HG03045 (cell line): ENCODE measurements around the gene AGRN.

Experiments
- ATAC-seq: cut with Tn5 transposase; IDR thresholded peaks from one replicate; pipeline ENCODE4 v1.9.1; 2021; ENCODE audit warnings: mild to moderate bottlenecking, moderate library complexity; ENCODE audit not compliant: unreplicated experiment

Gene AGRN

DNA sequence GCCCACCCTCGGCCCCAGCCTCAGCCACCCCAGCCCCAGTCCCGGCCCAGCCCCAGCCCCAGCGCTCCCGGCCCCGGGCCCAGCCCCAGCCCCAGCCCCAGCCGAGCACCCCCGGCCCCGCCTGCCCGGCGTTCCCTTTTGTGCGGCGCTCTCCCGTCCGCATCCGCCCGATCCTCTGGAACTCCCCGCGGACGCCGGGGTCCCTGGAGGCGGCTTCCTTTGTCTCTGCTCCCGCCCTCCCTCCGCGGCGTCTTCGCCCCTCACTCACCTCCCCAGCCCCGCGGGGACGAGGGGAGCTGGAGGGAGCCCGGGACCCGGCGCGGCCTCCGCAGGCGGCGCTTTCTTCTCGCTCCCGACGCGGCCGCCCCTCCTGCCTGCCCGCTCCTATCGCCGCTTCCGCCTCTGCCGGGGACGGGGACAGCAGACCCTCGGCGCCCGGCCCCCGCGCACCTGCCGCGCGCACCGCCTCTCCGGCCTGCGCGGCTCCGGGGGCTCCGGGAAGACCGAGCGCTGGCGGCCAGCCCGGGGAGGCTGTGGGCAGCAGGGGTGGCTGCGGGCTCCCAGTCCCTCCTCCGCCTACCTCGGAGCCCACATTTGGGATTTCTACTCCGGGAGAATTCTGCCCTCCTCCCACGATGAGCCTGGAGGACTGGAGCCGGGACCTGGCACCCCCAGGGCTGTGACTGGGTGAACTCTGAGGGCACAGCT lies 14.0 kb downstream of the AGRN start:
- no peak for ATAC-seq

DNA sequence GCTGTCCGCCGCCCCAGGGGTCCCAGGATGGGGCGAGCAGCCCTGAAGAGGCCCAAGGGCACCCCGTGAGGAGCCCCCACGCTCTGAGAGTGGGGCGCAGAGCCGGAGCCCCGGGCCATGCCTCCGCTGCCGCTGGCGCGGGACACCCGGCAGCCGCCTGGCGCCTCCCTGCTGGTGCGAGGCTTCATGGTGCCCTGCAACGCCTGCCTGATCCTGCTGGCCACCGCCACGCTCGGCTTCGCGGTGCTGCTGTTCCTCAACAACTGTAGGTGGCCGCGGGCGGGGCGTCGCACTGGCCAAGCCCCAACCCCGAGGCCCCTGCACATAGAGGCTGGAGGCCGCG lies 14.5 kb downstream of the AGRN start:
- no peak for ATAC-seq

DNA sequence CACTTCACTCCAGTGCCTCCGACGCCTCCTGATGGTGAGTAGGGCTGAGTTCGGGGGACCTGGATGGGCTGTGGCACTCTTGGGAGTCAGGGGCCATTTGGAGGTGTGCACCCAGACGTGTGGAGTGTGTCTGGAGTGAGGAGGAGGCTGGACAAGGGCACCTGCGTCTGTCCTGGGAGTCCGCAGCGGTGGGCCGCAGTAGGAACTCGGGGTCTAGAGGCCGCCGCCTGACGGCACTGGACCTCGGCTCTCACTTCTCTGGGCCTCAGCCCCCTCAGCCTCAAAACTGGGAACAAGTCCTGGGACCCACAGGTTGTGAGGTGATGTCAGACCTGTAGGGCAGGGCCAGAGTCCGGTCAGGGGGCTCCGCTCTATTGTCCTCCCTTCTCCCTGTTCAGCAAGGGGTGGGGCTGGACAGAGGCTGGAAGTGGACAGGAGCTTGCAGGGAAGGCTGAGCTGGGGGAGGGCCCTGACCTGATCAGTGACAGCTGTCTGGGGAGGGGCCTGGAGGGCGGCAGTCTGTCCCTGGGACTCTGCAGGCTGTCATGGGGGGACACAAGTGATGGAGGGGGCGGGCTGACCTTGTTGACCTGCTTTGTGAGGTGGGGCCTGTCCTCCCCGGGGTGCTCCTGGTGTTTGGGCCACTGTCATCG lies 15.5 kb downstream of the AGRN start:
- no peak for ATAC-seq

DNA sequence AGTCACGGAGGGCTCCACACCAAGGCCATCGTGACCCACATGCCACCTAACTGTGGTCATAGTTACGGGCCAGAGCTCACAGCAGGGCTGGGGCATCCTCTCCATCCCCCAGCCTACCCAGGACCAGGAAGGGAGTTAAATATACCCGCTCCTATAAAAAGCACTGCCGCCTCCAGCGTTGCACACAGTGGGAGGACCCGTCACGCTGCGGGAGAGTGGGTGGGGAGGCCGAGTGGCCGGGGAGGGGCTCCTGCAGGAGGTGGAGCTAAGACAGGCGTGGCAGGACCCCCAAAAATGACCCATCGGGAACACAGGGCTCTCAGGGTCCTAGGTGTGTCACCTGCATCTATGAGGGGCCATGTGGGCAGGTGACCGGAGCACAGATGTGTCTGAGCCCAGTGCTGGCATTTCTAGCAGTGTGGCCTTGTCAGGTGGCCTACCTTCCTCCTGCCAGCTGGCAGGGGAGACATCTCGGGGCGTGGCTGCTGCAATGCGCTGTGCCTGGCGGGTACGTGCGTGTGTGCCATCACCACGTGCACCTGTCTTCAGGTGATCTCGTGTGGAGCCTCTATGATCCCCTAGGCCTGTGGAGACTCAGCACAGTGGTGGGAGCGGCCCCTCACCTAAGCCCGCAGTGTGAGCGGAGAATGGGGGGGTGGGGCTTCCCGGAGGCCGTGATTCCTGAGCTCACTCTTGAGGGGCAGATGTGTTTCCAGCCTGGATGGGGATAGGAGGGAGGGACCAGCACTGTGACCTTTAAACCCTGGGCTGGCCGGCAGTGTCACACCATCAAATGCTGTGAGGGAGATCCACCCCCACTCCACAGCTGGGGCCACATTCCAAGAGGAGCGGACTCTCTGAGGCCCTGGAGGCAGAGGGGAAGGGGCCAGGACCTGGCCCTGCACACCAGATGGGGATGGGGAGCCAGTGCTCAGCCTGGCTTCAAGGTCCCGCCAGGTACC lies 17.7 kb downstream of the AGRN start:
- no peak for ATAC-seq

DNA sequence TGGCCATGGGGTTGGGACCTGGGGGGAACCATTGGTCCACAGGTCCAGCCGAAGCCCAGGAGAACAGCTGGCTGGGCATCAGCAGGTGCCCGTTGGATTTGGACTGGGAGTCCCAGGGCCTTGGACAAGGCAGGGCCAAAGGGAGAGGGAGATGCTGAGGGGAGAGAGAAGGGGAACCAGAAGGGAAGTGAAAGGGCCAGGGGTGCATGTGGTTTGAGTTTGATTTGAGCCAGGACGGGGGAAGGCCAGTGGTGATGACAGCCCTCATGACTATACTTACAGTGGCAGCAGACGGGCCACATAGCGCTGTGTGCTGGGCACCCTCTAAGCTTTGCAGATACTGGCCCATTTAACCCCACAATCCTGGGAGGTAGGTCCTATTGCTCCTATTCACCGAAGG lies 18.8 kb downstream of the AGRN start:
- no peak for ATAC-seq

DNA sequence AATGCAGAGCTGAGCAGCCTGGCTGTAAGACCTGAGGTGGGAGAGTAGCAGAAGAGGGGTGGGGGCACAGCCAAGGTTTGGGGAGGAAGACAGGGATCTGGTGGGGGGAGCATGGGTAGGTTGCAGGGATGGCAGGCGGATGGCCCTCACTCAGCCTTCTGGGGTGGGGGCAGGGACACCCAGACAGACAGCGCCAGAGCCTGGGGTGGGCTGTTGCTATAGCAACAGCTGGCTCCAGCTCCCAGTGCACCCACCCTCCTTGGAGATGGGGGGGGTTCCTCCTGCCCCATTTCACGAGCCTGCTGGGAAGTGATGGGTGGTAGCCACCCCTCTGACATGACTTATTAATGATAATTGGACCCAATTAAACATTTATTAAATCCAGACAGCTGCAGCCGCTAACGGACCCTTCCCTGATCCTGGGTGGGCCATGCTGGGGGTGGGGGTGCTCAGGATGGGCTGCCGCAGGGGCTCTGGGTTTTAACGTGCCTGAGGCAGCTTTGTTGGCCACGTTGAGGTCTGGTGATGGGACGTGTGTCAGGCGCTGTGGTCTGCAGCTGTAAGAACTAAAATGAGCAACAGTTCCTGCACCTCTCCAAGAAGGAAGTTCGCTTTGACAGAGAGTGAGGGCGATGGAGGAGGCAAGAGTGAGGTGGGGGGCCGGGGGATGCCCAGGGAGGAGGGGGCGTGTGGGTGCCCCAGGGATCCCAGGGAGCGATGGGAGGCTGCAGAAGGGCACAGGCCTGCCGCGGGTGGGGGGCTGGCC lies 19.4 kb downstream of the AGRN start:
- no peak for ATAC-seq

DNA sequence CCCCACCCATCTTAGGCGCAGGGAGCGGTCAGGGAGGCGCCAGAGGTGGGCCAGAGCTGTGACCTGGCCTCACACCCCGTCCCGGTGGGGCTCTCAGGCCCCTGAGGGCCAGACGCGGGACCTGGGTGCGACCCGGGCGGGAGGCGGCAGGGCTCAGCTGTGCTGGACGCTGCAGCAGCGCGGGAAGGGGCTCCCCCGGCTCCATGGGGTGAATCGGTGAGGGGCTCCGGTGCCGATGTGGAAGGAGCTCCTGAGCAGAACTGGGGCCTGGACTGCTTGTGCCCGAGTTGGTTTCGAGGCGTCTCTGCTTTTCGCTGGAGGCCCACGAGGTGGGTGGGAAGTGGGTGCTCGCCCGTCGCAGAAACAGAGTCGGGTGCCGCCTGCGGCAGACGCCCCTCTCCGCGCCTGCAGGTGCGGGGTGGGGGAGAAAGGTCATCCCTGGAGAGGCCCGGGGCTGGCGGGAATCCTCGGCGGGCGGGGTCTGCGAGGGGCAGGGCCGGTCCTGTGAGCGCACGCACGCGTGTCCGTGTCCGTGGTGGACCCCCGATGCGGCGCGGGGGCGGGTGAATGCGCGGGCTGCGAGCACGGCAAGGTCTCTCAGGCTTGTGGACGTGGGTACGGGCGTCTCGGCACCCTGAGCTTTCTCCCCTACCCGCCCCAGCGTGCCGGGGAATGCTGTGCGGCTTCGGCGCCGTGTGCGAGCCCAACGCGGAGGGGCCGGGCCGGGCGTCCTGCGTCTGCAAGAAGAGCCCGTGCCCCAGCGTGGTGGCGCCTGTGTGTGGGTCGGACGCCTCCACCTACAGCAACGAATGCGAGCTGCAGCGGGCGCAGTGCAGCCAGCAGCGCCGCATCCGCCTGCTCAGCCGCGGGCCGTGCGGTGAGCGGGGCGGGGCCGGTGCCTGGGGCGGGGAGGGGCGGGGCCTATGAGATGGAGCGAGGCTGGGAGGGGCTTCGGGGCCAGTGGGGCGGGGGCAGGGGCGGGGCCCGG lies 20.4 kb downstream of the AGRN start:
- ATAC-seq, result no peak

DNA sequence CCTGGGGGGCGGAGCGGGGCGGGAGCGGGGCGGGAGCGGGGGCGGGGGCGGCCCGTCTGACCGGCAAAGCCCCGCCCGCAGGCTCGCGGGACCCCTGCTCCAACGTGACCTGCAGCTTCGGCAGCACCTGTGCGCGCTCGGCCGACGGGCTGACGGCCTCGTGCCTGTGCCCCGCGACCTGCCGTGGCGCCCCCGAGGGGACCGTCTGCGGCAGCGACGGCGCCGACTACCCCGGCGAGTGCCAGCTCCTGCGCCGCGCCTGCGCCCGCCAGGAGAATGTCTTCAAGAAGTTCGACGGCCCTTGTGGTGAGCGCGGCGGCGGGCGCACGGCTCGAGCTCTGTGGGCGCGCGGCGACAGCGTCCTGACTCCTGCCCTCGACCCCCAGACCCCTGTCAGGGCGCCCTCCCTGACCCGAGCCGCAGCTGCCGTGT lies 21.2 kb downstream of the AGRN start:
- no peak for ATAC-seq

DNA sequence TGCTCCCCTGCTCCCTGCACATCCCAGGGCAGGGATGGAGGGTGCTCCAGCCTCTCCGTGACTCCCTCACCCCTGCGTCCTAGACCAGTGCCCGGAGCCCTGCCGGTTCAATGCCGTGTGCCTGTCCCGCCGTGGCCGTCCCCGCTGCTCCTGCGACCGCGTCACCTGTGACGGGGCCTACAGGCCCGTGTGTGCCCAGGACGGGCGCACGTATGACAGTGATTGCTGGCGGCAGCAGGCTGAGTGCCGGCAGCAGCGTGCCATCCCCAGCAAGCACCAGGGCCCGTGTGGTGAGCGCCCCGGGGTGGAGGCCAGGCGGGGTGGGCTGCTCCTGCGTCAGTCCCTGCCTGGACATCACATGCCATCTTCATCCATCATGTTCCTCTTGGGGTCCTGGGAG lies 22.0 kb downstream of the AGRN start:
- no peak for ATAC-seq

DNA sequence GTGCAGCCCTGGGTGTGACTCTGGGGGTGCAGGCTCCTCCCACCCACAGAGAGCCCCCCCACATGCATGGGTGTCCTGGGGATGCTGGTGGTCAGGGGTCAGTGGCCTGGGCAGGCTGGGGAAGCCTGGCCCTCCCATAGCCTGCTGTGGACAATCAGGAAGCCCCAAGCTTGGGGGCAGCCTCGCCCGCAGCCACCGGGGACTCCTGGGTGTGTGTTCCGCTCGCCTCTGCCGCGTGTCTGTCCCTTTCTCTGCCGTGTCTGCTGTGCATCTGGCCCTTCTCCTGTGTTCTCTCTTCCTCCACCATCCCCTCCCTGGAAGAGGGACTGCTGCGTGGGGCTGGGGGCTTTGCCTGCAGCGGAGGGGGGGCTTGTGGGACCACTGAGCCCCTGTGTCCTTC lies 22.9 kb downstream of the AGRN start:
- ATAC-seq, result no peak

DNA sequence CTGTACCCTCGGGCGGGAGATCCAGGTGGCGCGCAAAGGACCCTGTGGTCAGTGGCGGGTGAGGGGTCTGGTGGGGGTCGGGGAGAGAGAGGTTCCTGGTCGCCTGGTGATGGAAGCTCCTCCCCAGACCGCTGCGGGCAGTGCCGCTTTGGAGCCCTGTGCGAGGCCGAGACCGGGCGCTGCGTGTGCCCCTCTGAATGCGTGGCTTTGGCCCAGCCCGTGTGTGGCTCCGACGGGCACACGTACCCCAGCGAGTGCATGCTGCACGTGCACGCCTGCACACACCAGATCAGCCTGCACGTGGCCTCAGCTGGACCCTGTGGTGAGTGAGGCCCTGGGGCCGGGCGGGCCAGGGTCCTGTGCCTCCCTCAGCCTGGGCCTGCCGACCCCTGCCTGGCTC lies 23.5 kb downstream of the AGRN start:
- no peak for ATAC-seq

DNA sequence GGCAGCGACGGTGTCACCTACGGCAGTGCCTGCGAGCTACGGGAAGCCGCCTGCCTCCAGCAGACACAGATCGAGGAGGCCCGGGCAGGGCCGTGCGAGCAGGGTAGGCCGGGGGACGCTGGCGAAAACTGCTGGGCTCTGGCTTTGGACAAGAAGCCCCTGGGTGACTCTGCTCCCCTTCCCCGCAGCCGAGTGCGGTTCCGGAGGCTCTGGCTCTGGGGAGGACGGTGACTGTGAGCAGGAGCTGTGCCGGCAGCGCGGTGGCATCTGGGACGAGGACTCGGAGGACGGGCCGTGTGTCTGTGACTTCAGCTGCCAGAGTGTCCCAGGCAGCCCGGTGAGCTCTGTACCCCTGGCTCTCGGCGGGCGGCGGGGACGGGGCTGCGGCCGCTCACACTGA lies 24.0 kb downstream of the AGRN start:
- no peak for ATAC-seq

DNA sequence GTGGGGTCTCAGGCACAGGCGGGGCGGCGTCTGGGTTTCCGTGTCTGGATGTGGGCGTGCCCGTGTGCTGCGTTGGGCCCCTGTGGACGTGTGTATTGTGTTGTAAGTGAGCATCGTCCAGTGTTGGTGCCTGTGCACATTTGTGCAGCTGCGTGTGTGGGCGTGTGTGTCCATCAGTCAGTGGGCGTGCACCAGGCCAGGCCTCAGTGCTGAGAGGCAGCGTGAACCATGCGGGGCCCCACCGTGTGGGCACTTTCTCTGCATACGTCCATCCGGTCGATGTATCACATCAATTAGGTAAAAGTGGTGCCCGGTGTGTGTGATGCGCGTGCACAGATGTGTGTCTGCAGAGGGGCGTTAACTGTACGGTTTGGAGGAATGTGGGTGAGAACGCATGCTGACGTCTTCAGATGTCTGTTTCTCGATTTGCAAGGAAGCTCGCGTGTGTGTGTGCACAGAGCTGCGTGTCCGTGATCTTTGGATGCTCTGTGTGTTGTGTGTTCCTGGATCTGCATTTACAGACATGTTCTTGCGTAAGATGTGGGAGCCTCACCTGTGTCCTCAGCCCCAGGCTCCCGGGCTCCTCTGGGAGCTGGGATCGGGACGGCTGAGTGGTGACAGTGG lies 24.6 kb downstream of the AGRN start:
- no peak for ATAC-seq

DNA sequence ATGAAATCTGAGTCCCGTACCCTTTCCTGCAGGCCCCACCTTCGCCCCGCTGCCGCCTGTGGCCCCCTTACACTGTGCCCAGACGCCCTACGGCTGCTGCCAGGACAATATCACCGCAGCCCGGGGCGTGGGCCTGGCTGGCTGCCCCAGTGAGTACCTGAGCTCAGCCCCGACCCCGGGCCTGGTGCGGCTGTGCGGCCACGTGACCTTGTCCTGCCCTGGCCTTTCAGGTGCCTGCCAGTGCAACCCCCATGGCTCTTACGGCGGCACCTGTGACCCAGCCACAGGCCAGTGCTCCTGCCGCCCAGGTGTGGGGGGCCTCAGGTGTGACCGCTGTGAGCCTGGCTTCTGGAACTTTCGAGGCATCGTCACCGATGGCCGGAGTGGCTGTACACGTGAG lies 25.2 kb downstream of the AGRN start:
- ATAC-seq, result no peak

DNA sequence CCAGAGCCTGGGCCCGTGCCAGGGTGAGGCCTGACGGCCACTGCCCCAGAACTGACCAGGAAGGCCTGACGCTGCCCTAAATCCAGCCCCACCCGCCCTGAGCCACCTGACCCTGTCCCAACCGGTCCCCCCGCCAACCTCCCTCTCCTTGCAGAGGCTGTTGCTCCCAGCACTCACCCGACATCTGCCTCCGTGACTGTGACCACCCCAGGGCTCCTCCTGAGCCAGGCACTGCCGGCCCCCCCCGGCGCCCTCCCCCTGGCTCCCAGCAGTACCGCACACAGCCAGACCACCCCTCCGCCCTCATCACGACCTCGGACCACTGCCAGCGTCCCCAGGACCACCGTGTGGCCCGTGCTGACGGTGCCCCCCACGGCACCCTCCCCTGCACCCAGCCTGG lies 26.3 kb downstream of the AGRN start:
- no peak for ATAC-seq

DNA sequence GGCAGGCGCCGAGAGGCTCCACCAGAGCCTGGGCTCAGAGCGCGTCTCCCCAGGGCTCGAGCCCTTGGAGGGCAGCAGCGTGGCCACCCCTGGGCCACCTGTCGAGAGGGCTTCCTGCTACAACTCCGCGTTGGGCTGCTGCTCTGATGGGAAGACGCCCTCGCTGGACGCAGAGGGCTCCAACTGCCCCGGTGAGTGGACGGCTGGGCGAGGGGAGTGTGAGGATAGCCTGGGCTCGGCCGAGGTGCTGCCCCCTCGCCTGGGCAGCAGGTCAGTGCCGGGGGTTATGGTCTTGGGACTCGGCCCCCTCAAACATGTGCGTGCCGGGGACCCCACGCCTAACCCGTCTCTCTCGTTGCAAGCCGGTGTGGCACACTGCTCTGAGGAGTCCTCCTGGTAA lies 26.8 kb downstream of the AGRN start:
- ATAC-seq, result no peak

DNA sequence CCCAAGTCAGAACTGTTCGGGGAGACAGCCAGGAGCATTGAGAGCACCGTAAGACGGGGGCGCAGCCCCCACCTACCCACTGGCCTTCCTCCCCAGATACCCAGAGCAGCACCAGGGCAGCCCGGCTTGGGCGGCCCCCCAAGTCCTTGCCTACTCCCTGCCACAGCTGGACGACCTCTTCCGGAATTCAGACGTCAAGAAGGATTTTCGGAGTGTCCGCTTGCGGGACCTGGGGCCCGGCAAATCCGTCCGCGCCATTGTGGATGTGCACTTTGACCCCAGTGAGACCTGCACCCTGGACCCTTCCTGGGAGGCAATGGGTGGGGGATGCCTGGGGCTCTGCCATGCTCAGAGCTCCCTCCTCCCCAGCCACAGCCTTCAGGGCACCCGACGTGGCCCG lies 27.5 kb downstream of the AGRN start:
- no peak for ATAC-seq

DNA sequence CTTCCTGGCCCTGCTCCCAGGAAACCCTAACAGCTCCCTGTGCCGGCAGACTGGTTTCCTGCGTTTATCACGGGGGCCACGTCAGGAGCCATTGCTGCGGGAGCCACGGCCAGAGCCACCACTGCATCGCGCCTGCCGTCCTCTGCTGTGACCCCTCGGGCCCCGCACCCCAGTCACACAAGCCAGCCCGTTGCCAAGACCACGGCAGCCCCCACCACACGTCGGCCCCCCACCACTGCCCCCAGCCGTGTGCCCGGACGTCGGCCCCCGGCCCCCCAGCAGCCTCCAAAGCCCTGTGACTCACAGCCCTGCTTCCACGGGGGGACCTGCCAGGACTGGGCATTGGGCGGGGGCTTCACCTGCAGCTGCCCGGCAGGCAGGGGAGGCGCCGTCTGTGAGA lies 28.0 kb downstream of the AGRN start:
- no peak for ATAC-seq

DNA sequence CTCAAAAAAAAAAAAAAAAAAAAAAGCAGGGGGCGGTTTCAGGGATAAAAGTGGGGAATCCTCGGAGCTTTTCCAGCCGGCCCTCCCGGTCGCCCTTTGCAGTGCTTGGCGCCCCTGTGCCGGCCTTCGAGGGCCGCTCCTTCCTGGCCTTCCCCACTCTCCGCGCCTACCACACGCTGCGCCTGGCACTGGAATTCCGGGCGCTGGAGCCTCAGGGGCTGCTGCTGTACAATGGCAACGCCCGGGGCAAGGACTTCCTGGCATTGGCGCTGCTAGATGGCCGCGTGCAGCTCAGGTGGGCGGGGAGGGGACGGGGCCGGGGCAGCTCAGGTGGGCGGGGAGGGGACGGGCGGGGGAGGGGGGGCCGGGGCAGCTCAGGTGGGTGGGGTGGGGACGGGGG lies 28.8 kb downstream of the AGRN start:
- ATAC-seq, result no peak
